HEK293 (cell line): ENCODE results near the gene NFIX.

ENCODE experiments used
- CTCF ChIA-PET: fragments of 350-600 bp; formaldehyde crosslinking; extraction: SDS; loops from one replicate; lab custom pipeline; 2021; ENCODE audit warnings: antibody characterized with exemption; lab: Yijun Ruan, JAX
- POLR2A ChIA-PET: fragments of 300-600 bp; formaldehyde crosslinking; extraction: SDS; loops from one replicate; lab custom pipeline; 2020; ENCODE audit warnings: antibody characterized with exemption, inconsistent platforms; lab: Yijun Ruan, JAX
- H3K27ac ChIP-seq: fragments of 200-500 bp; sonication (Bioruptor generic); 2 replicates; pipeline ENCODE4 v1.5.1; 2014; ENCODE audit warnings: low read depth, low read length, control low read depth, inconsistent platforms; ENCODE audit errors: extremely low read depth
- H3K36me3 ChIP-seq, 2 experiments: fragments of 200-500 bp in 1 of 2; sonication (Bioruptor generic) in 1 of 2; 1 replicate in 1 of 2; 2 replicates in 1 of 2; pipeline ENCODE4 v1.5.1; 2014 to 2017; ENCODE audit warnings: inconsistent platforms in 2 of 2, low read length in 2 of 2; ENCODE audit not compliant: control insufficient read depth in 2 of 2, insufficient read depth in 1 of 2
- H3K4me1 ChIP-seq: fragments of 200-500 bp; sonication (Bioruptor generic); 2 replicates; pipeline ENCODE4 v1.5.1; 2014; ENCODE audit warnings: mild to moderate bottlenecking, low read length, inconsistent platforms; ENCODE audit not compliant: control insufficient read depth, insufficient read depth
- H3K4me3 ChIP-seq: 2 replicates; pipeline ENCODE4 v1.5.1; 2011; ENCODE audit warnings: low read depth, mild to moderate bottlenecking, control low read depth, low read length, moderate library complexity
- H3K9me3 ChIP-seq: fragments of 200-500 bp; sonication (Bioruptor generic); 2 replicates; pipeline ENCODE4 v1.5.1; 2014; ENCODE audit warnings: low read depth, low read length, inconsistent platforms; ENCODE audit not compliant: control insufficient read depth, insufficient read depth
- GLIS1 ChIP-seq: fragments of 450-650 bp; formaldehyde crosslinking; IDR thresholded peaks from 2 replicates; pipeline ENCODE4 v1.5.1; 2016; ENCODE audit warnings: missing biosample characterization, missing genetic modification characterization
- GLIS2 ChIP-seq: fragments of 450-650 bp; formaldehyde crosslinking; IDR thresholded peaks from 2 replicates; pipeline ENCODE4 v1.5.1; 2016; ENCODE audit warnings: missing biosample characterization, missing genetic modification characterization
- KLF16 ChIP-seq: fragments of 450-650 bp; formaldehyde crosslinking; IDR thresholded peaks from 2 replicates; pipeline ENCODE4 v1.5.1; 2017; ENCODE audit warnings: missing biosample characterization, missing genetic modification characterization
- MEIS1 ChIP-seq: sonication (generic); formaldehyde crosslinking; IDR thresholded peaks from 2 replicates; pipeline ENCODE4 v1.8.1; 2022; ENCODE audit warnings: missing genetic modification reagents, mild to moderate bottlenecking, borderline replicate concordance
- MZF1 ChIP-seq: fragments of 450-650 bp; formaldehyde crosslinking; IDR thresholded peaks from 2 replicates; pipeline ENCODE4 v1.5.1; 2017; ENCODE audit warnings: missing biosample characterization, missing genetic modification characterization, borderline replicate concordance
- TRIM28 ChIP-seq: IDR thresholded peaks from 2 replicates; pipeline ENCODE4 v1.6.1; 2011; ENCODE audit warnings: low read length, control low read depth, borderline replicate concordance
- WT1 ChIP-seq: fragments of 450-650 bp; formaldehyde crosslinking; IDR thresholded peaks from 2 replicates; pipeline ENCODE4 v1.5.1; 2016; ENCODE audit warnings: missing biosample characterization, missing genetic modification characterization
- ZBTB7A ChIP-seq: fragments of 450-650 bp; formaldehyde crosslinking; IDR thresholded peaks from 2 replicates; pipeline ENCODE4 v1.5.1; 2016; ENCODE audit warnings: low read depth, missing biosample characterization, missing genetic modification characterization
- ZEB2 ChIP-seq: fragments of 450-650 bp; formaldehyde crosslinking; IDR thresholded peaks from 2 replicates; pipeline ENCODE4 v1.5.1; 2016; ENCODE audit warnings: missing biosample characterization, missing genetic modification characterization
- ZNF112 ChIP-seq: fragments of 450-650 bp; formaldehyde crosslinking; IDR thresholded peaks from 2 replicates; pipeline ENCODE4 v1.5.0; 2017; ENCODE audit warnings: missing biosample characterization, missing genetic modification characterization
- ZNF114 ChIP-seq: fragments of 450-650 bp; formaldehyde crosslinking; IDR thresholded peaks from 2 replicates; pipeline ENCODE4 v1.5.0; 2017; ENCODE audit warnings: missing biosample characterization, missing genetic modification characterization
- ZNF140 ChIP-seq: fragments of 450-650 bp; formaldehyde crosslinking; IDR thresholded peaks from 2 replicates; pipeline ENCODE4 v1.5.1; 2016; ENCODE audit warnings: missing biosample characterization, missing genetic modification characterization
- ZNF169 ChIP-seq: fragments of 450-650 bp; formaldehyde crosslinking; IDR thresholded peaks from 2 replicates; pipeline ENCODE4 v1.5.1; 2016; ENCODE audit warnings: missing biosample characterization, missing genetic modification characterization
- ZNF19 ChIP-seq: fragments of 450-650 bp; formaldehyde crosslinking; IDR thresholded peaks from 2 replicates; pipeline ENCODE4; 2016; ENCODE audit warnings: missing biosample characterization, missing genetic modification characterization, low read depth
- ZNF311 ChIP-seq: fragments of 450-650 bp; formaldehyde crosslinking; IDR thresholded peaks from 2 replicates; pipeline ENCODE4 v1.5.1; 2017; ENCODE audit warnings: missing biosample characterization, missing genetic modification characterization, borderline replicate concordance
- ZNF354C ChIP-seq: fragments of 450-650 bp; formaldehyde crosslinking; IDR thresholded peaks from 2 replicates; pipeline ENCODE4 v1.5.1; 2016; ENCODE audit warnings: missing biosample characterization, missing genetic modification characterization, low read depth, borderline replicate concordance
- ZNF394 ChIP-seq: fragments of 450-650 bp; formaldehyde crosslinking; IDR thresholded peaks from 2 replicates; pipeline ENCODE4 v1.5.1; 2016; ENCODE audit warnings: missing biosample characterization, missing genetic modification characterization, mild to moderate bottlenecking, moderate library complexity, borderline replicate concordance
- ZNF398 ChIP-seq: fragments of 450-650 bp; formaldehyde crosslinking; IDR thresholded peaks from 2 replicates; pipeline ENCODE4 v1.5.1; 2017; ENCODE audit warnings: missing biosample characterization, missing genetic modification characterization
- ZNF530 ChIP-seq: fragments of 450-650 bp; formaldehyde crosslinking; IDR thresholded peaks from 2 replicates; pipeline ENCODE4 v1.5.1; 2016; ENCODE audit warnings: low read depth, missing biosample characterization, missing genetic modification characterization
- ZNF555 ChIP-seq: fragments of 450-650 bp; formaldehyde crosslinking; conservative IDR thresholded peaks from 2 replicates; pipeline ENCODE4 v1.5.1; 2017; ENCODE audit warnings: missing biosample characterization, mild to moderate bottlenecking, missing genetic modification characterization, inconsistent platforms
- ZNF561 ChIP-seq: fragments of 450-650 bp; IDR thresholded peaks from 2 replicates; pipeline ENCODE4 v1.5.1; 2018; ENCODE audit warnings: missing biosample characterization, missing genetic modification characterization, borderline replicate concordance
- ZNF654 ChIP-seq: fragments of 450-650 bp; formaldehyde crosslinking; IDR thresholded peaks from 2 replicates; pipeline ENCODE4 v1.5.1; 2016; ENCODE audit warnings: low read depth, missing biosample characterization, missing genetic modification characterization
- ZNF692 ChIP-seq: fragments of 450-650 bp; formaldehyde crosslinking; IDR thresholded peaks from 2 replicates; pipeline ENCODE4 v1.5.1; 2016; ENCODE audit warnings: missing biosample characterization, missing genetic modification characterization
- ZNF837 ChIP-seq: fragments of 450-650 bp; formaldehyde crosslinking; IDR thresholded peaks from 2 replicates; pipeline ENCODE4 v1.5.1; 2016; ENCODE audit warnings: missing biosample characterization, missing genetic modification characterization
- ZXDB ChIP-seq: fragments of 450-650 bp; formaldehyde crosslinking; IDR thresholded peaks from 2 replicates; pipeline ENCODE4 v1.5.1; 2016; ENCODE audit warnings: missing biosample characterization, missing genetic modification characterization
- TF ChIP-seq, protein P1 (sequence below): fragments of 450-650 bp; formaldehyde crosslinking; IDR thresholded peaks from 2 replicates; pipeline ENCODE4 v1.5.1; 2016; ENCODE audit warnings: missing biosample characterization, missing genetic modification characterization
- TF ChIP-seq, protein P2 (sequence below): fragments of 450-650 bp; formaldehyde crosslinking; conservative IDR thresholded peaks from 2 replicates; pipeline ENCODE4 v1.5.1; 2016; ENCODE audit warnings: low read depth, missing biosample characterization, missing genetic modification characterization

Gene NFIX

DNA sequence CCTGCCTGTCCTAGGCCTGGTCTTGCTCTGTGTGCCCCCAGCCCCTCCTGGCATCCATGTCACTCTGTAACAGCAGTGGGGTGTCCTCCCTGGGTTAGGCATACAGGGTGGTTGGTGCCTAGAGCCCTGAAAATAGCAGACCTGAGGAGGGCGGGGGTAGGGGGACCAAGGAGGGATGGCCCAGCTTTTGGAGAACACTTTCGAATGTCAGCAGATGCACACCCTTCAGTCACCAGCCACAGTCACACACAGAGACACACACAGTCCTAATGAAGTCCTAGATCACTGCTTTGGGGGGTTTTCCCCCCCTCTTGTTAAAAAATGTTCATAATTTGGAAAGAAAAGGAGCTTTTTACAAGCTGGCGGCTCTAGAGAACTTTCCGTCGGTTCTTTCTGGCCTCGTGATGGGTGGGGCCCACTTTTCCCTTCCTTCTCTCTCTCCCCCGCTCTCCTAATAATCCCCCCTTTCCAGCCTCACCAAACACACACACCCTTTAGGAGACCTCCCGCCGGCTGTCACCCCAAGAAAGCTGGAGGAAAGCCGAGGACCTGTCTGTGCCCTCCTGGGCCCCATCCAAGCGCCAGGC lies 59.4 kb downstream of the NFIX start (continued):
- TF ChIP-seq GLIS2 (no peak), ZBTB7A (tag by site-specific recombination) (0 out of 2 replicates have a peak, but pooled peaks have one; percentile 16)

DNA sequence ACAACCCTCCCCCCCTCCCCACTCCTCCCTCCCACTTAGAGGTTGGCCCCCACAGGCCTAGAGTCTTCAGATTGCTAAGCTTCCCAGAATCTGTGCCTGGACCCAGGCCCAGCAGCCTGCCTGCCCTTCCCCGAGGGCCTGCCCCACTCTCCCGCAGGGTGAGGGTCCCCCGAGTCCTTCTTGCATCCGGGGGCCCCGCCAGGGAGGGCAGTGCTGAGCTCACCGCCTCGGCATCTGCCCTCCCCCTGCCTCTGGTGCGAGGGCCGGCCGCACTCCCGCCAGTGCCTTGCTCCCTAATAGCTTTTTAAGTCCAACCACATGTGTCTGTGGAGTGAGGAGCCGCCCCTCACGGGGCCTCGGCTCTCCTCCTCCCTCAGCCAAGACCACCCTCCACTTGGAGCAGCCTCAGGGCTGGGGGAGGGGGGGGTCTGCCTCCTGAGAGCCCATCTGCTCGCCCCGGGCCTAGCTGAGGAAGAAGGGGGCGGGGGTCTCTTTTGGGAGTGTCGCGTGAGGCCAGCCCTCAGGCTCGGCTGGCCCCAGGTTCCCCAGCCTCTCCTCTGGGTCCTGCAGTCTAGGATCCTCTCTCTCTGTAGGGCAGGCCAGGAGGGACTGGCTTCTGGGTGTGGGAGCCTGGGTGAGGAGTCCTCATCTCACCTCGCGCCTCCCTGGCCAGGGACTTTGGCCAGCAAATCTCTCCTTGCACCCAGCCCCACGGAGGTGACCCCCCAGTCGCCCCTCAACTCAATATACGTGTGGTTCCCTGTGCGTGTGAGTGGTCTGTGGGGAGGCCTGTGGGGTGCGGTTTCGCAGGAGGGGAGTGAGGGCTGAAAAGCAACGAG lies 60.2 kb downstream of the NFIX start:
- Histone ChIP-seq H3K36me3 (no peaks in the 10 kb centered on the region), H3K9me3 (no peaks in the 10 kb centered on the region), H3K4me1 (peaks cover 50% of the 10 kb centered on the region), H3K27ac (peak overlapping the region; percentile 44; the same call in 1 of the 2 replicates), H3K4me3 (no peak overlapping the region)
- ChIA-PET POLR2A (interaction anchor here (0.6 to 2.0 kb wide), 8 partner anchors 11 to 796 kb away, joined by 3 to 7 read pairs (median 4); no protein-coding TSS in a partner anchor), CTCF (interaction anchor here (0.7 to 15.8 kb wide), 13 partner anchors 15 to 128 kb away, joined by 3 to 247 read pairs (median 5); no protein-coding TSS in a partner anchor)
- no peak for TF ChIP-seq ZNF311
- TF ChIP-seq ZNF394 (tag by site-specific recombination) = no peak
- peak; percentile 81 for TF ChIP-seq ZNF398
- TF ChIP-seq MEIS1 = no peak
- TF ChIP-seq TRIM28 = no peak
- peak; percentile 9; the same call in 1 of the 2 replicates for TF ChIP-seq ZNF692 (tag by site-specific recombination)
- TF ChIP-seq GLIS1 (tag by site-specific recombination) = peak; percentile 95
- TF ChIP-seq ZNF837 (tag by site-specific recombination) = no peak
- TF ChIP-seq ZXDB (tag by site-specific recombination) = 0 out of 2 replicates have a peak, but pooled peaks have one; percentile 38
- TF ChIP-seq ZEB2 = peak; percentile 67
- TF ChIP-seq ZNF654 (tag by site-specific recombination) = no peak
- no peak for TF ChIP-seq ZNF561 (tag by site-specific recombination)
- TF ChIP-seq, protein P1, sequence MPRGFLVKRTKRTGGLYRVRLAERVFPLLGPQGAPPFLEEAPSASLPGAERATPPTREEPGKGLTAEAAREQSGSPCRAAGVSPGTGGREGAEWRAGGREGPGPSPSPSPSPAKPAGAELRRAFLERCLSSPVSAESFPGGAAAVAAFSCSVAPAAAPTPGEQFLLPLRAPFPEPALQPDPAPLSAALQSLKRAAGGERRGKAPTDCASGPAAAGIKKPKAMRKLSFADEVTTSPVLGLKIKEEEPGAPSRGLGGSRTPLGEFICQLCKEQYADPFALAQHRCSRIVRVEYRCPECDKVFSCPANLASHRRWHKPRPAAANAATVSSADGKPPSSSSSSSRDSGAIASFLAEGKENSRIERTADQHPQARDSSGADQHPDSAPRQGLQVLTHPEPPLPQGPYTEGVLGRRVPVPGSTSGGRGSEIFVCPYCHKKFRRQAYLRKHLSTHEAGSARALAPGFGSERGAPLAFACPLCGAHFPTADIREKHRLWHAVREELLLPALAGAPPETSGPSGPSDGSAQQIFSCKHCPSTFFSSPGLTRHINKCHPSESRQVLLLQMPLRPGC (tag by site-specific recombination) = no peak
- TF ChIP-seq ZNF530 = no peak
- TF ChIP-seq ZNF114 = no peak
- TF ChIP-seq, protein P2, sequence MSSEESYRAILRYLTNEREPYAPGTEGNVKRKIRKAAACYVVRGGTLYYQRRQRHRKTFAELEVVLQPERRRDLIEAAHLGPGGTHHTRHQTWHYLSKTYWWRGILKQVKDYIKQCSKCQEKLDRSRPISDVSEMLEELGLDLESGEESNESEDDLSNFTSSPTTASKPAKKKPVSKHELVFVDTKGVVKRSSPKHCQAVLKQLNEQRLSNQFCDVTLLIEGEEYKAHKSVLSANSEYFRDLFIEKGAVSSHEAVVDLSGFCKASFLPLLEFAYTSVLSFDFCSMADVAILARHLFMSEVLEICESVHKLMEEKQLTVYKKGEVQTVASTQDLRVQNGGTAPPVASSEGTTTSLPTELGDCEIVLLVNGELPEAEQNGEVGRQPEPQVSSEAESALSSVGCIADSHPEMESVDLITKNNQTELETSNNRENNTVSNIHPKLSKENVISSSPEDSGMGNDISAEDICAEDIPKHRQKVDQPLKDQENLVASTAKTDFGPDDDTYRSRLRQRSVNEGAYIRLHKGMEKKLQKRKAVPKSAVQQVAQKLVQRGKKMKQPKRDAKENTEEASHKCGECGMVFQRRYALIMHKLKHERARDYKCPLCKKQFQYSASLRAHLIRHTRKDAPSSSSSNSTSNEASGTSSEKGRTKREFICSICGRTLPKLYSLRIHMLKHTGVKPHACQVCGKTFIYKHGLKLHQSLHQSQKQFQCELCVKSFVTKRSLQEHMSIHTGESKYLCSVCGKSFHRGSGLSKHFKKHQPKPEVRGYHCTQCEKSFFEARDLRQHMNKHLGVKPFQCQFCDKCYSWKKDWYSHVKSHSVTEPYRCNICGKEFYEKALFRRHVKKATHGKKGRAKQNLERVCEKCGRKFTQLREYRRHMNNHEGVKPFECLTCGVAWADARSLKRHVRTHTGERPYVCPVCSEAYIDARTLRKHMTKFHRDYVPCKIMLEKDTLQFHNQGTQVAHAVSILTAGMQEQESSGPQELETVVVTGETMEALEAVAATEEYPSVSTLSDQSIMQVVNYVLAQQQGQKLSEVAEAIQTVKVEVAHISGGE (tag by site-specific recombination) = no peak
- no peak for TF ChIP-seq ZNF354C (tag by site-specific recombination)
- TF ChIP-seq KLF16 (tag by site-specific recombination) = no peak
- TF ChIP-seq ZNF169 (tag by site-specific recombination) = no peak
- TF ChIP-seq ZNF555 (tag by site-specific recombination) = no peak
- no peak for TF ChIP-seq MZF1 (tag by site-specific recombination)
- TF ChIP-seq ZNF112 = no peak
- TF ChIP-seq WT1 (tag by site-specific recombination) = peak; percentile 74
- no peak for TF ChIP-seq ZNF19 (tag by site-specific recombination)
- TF ChIP-seq ZNF140 (tag by site-specific recombination) = no peak
